Frontal cortex (tissue), 4 donors: ENCODE data around the gene FABP1. TPM values are rescaled to one million over a fixed set of nuclear protein-coding genes. Genes with fewer than 3 reads are reported as not detected.

Experiments used
- DNase-seq, 2 donors: peaks; one replicate each; pipeline ENCODE4 v3.0.0; 2012; ENCODE audit warnings: low spot score in 2 of 2
- FAIRE-seq: peaks from 2 replicates; lab custom pipeline; 2012; peaks lifted over from hg19 to GRCh38; lab: Jason Lieb, UNC
- total RNA-seq: library from RNA; depleted of rRNA; stranded (reverse); fragments of >200 nt; gene quantifications from one replicate; pipeline ENCODE4 v1.2.3, GENCODE V29; 2014
- donor health status: control.
- donor health status: control.
- donor health status: control.

Gene FABP1
- total RNA-seq, 1 donor from 2014 or later = not detected

DNA sequence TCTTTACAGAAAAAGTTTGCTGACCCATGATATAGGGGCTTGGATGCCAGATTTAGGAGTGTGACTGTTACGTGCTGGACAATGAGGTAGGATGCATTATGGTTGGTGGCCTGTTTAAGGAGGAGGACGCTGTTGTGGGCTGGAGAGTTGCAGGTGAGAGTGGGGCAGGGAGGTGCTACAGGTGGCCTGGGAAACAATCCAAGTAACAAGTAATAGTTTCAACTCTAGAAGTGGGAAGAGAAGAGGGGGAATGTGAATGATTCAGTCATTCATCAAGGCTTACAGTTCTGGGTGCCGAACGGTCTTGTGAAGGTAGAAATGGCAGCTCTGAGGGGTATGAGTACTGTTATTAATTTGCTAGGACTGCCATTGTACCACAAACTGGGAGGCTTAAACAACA lies 6.2 kb downstream of the FABP1 start:
- no peak for FAIRE-seq

DNA sequence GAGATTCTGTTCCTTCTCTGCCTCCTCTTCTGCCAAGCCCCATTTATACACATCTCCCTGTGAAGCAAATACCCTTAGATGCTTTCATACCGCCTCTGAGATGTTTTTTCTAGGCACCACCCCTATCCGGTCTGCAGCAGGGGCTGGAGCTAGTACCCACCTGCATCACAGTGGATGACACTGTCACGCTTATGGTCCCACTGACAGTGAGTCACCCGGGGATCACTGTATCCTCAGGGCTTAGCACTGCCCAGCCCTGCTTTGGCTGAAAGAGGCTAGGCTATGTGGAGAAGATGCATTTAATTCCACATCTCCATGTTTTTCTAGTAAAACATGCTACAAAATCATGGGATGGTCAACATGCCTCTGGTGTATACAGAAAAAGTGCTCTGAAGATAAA lies 9.9 kb downstream of the FABP1 start:
- DNase-seq (no peak), FAIRE-seq (no peak)

More for the DNA sequence above, 6.2 kb downstream of the FABP1 start:
- DNase-seq = no peak

DNA sequence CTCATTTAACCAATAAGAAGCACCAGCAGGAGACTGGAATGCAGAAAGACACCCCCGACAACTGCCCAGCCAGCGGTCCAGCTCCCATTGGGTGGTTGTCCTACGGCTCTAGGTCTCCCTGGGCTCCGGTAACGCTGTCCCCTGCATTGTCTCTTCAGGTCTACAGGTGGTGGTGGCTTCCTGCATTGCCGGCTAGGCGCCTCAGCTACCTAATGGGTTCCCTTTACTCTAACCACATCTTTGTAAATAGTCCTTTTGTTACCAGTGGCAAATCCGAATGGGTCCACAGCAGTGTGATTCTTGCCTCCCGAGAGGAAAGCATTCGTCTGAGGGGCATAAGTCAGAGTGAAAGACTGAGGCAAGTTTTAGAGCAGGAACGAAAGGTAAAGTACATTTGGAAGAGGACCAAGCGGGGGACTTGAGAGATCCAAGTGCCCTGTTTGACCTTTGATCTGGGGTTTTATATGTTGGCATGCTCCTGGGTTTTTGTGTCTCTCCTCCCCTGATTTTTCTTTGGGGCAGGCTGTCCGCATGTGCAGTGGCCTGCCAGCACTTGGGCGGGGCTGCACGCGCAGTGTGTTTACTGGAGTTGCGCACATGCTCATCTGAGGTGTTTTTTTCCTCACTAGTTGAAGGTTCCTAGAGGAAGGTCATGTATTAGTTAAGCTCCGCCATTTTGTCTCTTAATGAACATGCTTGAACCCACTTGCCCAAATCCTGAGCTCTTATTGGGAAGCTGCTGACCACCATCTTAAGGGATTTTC lies 11.0 kb downstream of the FABP1 start:
- DNase-seq (no peak), FAIRE-seq (no peak)

DNA sequence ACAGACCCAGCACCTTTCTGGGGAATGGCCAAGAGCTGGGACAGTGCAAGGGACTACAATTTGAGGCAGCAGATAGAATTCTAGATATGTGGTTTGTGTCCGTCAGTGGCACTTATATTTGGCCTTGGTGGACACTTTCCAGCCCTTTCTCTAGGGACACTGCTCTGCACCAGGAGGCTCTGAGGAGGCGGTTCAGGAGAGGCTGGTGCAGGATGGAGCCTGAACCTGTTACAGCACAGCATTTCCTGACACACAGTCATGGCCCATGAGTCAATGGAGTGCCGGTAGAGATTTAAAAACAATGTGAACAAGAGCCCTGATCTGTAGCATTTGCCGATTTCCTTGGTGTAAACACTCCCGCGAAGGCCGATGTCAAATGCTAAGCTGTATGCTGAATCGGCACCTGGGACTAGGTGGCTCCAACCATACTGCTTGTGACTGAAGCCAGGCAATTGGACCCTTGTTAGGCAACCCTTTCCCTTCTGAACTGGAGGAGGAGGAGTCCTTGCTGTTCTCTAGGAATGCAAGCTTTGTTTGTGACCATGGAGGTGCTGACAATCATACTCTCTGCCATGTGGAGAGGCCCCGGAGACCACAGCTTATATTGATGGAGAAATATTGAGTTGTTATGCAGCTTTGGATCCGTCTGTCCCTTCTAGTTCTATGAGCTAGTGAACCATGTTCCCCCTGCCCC lies 11.9 kb downstream of the FABP1 start:
- no peak for FAIRE-seq

DNA sequence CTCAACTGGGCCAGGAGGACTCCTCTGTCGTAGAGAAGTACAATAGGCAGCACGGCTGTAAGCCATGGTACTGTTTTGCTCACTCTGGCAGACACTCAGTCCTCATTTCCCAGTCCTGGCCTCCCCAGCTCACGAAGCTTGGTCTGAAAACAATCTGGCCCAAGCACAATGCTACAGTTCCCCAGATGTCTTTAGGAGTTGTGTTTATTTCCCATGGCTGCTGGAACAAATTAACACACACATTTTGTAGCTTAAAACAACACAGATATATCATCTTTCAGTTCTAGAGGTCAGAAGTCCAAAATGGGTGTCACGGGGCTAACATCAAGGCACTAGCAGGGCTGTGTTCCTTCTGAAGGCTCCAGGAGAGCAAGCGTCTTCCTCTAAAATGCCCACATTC lies 13.0 kb downstream of the FABP1 start:
- FAIRE-seq = no peak
- DNase-seq = no peak

More for the DNA sequence above, 11.9 kb downstream of the FABP1 start:
- DNase-seq = no peak

DNA sequence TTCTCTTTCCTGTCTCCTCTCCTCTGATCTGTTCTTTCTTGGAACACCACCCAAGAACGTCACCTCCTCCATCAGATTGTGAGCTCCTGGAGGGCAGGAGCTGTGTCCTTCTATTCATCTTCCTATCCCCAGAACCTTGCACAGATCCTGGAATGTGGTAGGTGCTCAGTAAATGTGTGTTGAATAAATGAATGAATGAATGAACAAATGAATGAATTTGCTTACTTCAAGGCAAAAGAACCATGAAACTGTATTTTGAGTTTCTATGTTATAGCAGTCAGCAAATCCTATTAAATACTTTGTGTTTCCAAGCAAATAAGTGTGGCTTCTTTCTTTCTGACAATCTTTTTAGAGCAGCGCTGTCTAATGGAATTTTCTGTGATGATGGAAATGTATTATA lies 14.8 kb downstream of the FABP1 start:
- FAIRE-seq (no peak), DNase-seq (no peak)

DNA sequence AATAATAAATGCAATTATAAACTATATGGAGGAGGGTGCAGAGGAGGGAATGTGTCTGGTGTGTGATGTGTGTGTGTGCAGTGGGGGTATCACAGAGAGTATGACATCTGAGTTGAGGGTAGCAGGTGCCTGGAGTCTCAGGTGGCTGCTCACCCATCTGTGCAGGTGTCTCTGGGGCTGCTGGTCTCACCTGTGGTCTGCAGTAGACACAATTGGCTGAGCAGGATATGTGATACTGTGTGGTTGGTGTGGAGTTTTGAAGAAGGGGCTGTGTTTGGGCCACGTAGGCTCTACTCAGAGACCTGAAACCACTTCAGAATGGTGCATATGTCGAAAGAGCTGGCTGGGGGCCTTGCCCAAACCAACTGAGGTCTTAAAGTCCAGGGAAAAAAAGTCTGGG lies 17.0 kb downstream of the FABP1 start:
- FAIRE-seq (no peak), DNase-seq (no peak)

DNA sequence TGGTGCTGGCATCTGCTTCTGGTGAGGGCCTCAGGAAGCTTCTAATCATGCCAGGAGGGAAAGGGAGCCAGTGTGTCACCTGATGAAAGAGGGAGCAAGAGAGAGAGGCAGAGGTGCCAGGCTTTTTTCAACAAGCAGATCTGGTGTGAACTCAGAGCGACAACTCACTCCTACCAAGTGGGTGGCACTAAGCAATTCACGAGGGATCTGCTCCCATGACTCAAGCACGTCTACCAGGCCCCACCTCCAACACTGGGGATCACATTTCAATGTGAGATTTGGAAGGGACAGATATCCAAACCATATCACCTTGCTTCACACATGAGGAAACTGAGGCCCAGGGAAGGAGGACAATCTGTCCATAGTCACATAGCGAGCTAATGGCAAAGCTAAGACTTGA lies 19.1 kb downstream of the FABP1 start:
- FAIRE-seq = no peak

DNA sequence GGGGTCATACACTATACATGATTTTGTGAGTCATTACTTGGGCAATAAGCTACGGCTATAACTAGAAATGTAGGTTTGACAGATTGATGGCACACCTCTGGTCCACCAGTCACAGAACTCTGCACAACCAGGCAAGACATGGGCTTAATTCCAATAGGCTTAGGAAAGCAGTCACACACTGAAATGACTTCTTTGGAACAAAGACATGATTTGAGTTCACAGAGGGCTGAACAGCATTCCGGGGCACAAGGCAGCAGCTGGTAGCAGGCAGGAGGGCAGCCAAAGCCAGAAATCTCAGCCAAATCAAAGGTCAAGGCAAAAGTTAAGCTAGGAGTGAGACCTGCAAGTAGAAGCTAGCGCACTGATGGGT lies 27.4 kb downstream of the FABP1 start:
- FAIRE-seq = no peak

More for the DNA sequence above, 19.1 kb downstream of the FABP1 start:
- DNase-seq = no peak

DNA sequence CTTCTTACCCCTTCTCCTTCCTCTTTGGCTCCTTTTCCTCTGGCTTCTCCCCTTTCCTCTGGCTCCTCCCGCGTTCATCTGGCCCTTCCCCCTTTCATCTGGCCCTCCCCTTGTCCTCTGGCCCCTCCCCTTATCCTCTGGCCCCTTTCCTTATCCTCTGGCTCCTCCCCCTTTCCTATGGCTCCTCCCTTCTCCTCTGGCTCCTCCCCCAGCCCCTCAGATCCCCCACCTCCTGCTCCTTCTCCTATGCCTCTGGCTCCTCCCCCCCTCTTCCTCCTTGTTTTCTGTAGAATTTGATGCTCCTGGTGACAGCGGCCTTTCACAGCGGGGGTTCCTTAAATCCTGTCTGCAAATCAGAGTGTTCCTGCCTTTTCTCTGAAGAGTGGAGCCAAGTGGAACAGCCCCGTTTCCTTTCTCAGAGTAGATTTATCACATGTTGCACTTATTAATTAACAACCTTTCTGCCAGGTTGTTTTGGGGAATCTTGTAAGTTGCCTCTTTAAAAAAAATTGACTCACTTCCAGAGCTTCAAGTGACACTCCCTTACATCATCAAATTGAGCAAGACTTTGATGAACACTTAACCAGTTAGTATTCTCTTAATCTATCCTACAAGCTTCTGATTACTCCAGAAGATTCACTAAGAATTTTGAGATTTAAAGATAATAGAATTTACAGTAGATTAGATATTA lies 27.9 kb downstream of the FABP1 start:
- FAIRE-seq = no peak
- no peak for DNase-seq

More for the DNA sequence above, 27.4 kb downstream of the FABP1 start:
- no peak for DNase-seq

DNA sequence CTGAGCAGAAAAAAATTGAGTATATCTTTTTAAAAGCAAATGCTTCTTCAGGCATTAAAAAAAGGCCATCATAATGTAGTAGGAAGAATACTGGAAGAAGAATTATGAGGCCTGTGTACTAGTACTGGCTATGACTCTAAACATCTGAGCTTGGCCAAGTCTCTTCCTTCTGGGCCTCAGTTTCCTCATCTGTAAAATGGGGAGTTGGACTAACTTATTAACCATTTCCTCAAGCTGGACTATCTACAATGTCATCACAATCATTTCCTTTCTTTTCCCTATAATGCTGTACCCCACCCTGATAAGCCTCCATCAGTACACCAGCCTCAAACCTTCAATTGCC lies 29.3 kb downstream of the FABP1 start:
- DNase-seq (no peak), FAIRE-seq (no peak)

DNA sequence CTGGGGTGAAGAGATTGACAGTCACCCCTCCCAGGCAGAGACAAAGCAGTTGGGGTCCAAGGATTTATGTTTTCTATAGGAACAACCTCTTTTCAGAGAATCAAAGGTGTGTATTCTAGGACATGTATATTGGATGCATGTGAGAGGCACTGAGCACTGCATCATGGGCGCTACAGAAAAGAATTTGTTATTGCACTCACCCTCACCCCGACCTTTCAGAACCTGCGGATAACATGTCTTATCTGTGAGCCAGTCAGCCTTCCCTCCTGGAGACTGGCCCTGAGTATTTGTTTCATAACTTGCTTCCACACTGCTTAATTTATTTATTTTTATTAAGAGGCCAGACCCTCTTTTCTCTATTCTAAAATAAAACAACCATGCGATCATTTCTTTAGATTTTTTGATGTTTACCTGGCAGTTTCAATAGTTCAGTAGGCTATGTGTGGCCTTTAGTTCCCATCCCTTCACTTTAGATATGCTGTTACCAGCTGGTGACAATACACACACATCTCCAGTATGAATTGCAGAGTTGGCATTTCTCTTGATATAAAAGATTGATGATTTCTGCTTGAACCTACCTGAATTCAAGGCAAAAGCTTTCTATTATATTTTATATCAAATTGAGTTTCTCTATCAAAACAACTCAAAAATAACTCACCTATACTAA lies 29.8 kb downstream of the FABP1 start:
- no peak for DNase-seq
- FAIRE-seq = no peak

DNA sequence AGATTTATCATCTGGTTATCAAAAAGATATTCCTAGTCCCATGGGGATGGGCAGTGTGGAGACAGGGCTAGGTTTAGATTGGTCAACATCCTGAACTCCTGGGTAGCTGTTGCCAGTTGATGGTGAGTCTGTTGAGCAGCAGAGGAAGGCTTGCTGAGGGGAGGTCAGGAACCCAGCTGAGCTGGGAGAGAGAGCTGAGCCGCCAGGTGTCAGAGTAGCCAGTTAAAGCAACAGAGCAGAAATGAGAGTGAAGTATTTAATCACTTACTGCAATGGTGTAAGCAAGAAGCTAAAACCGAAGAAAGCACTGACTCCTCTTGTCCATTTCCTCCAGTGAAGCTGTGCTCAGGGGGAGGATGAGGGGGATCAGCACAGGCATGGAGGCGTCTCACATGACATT lies 30.7 kb downstream of the FABP1 start:
- FAIRE-seq = no peak
- no peak for DNase-seq

DNA sequence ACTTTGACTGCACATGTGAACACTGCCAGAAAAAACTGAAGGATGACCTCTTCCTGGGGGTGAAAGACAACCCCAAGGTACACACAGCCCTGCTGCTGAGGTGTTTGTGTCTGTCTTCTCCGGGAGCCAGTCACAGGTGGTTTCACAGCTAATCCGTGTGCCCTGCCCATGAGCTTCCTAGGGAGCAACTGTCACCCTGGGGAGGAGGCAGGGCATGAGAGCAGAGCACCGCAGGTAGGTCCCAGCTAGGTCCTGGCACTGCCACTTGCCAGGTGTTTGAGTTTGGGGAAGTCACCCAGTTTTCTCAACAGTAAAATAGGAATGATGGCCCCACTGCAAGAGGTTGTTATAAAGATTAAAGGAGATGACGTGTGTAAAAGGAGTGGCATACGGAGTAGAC lies 31.2 kb downstream of the FABP1 start:
- FAIRE-seq = no peak

DNA sequence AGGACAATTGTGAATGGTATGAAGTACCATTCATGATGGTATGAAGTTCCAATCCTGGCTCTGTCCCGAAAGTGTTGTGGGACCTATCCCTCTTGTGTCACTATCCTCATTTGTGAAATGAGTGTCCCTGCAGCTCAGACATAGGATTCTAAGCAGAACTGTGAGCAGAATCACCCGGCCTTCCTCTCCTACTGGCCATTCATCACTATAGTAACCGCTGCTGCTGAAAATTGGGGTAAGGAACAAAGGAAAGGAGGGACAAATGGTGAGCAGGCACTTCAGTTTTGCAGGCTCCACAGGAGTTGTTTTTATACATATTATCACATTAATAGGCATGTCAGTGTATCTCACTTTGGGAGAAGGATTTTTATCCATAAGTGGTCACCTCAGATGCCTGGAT lies 32.8 kb downstream of the FABP1 start:
- FAIRE-seq (no peak), DNase-seq (no peak)

More for the DNA sequence above, 31.2 kb downstream of the FABP1 start:
- no peak for DNase-seq

DNA sequence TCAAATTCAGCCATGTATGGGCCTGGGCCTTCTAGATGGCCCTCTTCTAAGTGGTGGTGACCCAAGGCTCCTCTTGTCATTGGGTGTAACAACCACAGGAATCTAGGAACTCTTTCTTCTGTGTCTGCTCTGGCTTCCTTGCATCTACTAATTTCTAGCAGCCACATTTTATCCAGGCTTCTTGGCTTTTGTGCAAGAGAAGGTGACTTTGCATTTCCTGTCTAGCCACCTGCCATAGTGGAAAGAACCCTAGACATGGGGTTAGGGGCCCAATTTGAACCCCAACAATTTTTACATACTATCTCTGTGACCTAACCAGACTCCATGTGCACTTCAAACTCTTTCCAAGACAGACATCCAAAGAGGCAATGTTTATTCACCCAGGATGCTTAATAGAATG lies 35.1 kb downstream of the FABP1 start:
- FAIRE-seq (no peak), DNase-seq (no peak)

DNA sequence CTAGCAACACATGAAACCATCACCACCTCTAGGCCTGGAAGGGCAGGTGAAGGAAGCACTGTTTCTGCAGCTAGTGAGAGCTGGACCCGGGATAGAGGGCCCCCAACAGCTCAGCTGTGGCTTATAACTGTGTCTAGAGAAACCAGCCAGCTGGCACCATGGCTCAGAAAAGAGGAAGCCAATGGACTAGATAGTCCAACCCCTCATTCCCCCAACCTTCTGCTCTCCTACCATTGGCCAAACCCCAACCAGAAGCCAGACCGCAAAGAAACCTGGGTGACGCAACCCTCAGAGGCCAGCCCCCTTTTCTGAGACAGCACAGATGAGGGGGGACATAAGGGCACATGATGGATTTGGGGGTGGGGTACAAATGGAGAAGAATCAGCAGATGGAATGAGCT lies 35.9 kb downstream of the FABP1 start:
- DNase-seq (no peak), FAIRE-seq (no peak)

DNA sequence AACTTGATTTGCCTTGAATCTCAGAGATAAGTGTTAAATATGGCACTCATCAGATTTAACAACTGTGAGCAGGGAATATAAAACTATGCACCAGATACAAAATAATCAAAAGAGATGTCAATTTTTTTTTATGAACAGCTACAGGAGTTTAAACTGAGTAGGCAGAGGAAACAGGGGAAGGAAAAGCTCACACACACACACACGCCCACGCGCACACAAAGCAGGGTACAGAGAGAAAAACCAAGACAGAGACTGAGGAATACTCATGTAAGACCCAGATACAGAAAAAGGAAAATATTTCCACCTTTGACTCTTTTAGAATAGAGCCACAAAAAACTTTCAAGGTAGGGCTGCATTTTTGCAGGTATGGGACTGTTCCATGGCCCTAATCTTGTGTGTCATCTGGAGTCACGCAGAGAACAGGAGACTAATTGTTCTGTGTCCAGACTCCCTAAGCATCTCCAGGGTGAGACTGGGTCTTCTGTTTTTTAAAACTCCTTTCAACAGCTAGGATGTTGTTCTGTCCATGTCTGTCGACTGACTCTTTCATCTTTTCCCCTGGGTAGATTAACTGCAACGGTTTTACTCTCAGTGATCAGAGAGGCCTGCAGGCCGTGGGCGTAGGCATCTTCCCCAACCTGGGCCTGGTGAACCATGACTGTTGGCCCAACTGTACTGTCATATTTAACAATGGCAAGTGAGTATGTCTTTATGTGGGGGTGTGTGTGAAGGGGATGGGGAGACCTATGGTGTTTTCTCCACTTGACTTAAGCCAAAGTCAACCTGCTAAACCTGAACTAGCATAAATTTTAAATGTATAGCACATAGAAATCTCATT lies 37.2 kb downstream of the FABP1 start:
- no peak for FAIRE-seq
- DNase-seq = no peak

DNA sequence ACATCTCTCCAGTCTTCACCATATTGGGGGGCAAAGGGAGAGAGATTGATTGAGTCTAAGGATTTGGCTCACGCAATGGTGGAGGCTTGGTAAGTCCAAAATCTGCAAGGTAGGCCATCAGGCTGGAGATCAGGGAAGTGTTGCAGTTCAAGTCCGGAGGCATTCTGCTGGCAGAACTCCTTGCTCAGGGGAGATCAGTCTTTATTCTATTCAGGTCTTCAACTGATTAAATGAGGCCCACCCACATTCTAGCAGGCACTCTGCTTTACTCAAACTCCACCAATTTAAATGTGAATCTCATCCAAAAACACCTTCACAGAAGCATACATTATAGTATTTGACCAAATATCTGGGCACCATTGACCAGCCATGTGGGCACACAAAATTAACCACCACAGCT lies 38.9 kb downstream of the FABP1 start:
- FAIRE-seq = no peak

DNA sequence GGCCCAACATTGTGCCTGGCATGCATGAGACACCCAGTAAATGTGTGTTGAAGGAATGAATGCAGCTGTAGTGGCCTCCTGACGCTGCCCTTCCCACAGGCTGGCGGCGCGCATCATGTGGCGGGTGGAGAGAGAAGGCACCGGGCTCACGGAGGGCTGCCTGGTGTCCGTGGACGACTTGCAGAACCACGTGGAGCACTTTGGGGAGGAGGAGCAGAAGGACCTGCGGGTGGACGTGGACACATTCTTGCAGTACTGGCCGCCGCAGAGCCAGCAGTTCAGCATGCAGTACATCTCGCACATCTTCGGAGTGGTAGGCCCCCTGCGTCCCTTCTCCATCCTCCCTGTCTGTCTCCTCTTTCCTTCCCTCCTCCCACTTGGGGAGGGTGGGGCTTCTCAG lies 40.1 kb downstream of the FABP1 start:
- FAIRE-seq (no peak), DNase-seq (no peak)

More for the DNA sequence above, 38.9 kb downstream of the FABP1 start:
- DNase-seq = no peak
